EH (cell line): ENCODE results near the gene ALKBH4.
"Not testable (repeated sequence)": the region's sequence is repeated elsewhere in the genome, so short reads cannot be mapped to it uniquely, and the experiment has no call there.

ENCODE experiments used
- DNase-seq: peaks from one replicate; pipeline ENCODE4 v3.0.0-alpha.2; 2015; ENCODE audit warnings: low read depth

Gene ALKBH4

DNA sequence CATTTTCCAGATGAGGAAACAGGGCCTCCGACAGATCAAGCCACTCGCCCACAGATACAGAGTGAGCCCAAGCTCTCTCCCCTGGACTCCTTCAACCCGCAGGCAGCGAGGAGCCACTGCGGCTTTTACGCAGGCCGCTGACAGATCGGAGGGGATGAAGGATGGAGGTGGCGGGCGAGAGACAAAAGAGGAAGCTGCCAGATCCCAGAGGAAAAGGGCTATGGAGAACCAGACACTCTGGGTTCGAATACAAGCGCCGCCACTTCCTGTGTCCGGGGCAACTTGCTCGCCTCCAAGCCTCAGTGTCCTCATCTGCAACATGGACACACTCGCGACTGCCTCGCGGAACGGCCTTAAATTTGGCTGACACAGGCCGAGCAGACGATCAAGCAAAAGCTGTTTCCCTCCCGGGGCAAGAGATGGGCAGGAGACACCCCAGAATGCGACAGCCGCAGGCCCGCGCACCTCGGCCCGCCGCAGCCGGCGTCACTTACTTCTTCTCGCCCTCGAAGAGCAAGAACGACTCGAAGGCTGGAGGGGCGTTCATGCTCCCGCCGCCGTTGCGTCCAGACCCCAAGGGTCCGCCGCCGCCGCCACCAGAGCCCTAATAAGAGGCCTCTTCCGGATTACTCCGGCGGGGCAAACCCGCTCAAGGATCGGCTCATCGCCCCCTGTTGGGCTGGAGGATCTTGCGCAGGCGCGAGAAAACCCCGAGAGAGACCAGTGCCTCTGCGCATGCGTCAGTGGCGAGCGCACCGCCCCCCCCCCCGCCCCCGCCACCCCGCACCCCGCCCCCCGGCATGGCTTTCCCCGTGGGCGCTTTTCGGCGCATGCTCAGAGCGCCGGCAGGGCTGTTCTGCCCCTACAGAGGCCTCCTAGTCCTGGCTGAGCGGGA lies 13.9 kb upstream of the ALKBH4 start, which contains the start of gene POLR2J:
Gene POLR2J (minus strand): TSS at position 609 of the 895 bp plus-strand sequence. CDS start 62 bp downstream, at position 547.
- peak; percentile 57 for DNase-seq

DNA sequence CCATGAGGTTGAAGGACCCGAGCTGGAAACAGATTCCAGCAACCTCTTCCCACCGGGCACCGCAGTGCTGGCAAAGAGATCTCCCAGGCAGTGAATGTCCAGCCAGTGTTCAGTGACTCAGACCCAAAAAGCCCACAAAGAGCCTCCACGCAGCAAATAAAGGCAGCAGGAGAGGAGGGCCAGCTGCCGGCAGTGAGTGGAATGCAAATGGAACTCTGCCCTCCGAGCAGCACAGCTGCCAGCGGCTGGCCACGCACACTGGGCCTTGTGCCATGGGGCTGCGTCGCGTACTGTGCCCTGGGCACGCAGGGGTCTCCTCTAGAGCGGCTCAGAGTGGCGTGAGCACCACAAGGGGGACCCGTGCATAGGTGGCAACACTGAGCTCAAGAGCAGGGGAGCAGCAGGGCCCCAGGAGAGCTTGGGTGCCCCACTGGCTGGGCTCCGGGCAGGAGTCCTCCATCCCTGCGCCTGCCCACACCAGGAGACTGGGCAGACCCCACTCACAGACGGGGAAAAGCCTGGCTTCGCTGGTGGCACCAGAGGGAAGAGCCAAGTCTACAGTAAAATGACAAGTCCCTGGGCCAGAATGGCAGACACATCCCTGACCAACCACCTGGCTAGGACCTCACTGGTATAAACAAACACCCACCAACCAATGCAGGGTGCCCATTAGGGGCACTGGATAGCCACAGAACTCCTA lies 10.2 kb upstream of the ALKBH4 start:
- DNase-seq, result not testable (repeated sequence)

DNA sequence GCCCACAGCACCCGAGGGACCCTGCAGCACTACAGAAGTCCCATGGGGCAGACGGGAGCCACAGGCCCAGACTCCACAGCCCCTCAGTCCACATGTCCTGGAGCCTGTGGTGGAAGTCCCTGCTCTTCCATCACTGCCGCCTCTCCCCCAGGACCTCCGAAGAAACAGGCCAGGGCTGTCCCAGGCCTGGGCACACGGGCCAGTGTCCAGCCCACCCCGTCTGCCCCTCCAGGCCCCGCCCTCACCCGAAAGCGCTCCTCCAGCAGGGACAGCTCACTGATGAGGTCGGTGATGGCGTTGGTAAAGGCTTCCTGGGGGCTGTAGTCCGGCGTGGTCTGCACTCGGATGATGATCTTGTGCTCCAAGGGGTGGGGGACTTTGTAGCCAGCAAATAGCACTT lies 9.5 kb upstream of the ALKBH4 start:
- DNase-seq, result not testable (repeated sequence)

DNA sequence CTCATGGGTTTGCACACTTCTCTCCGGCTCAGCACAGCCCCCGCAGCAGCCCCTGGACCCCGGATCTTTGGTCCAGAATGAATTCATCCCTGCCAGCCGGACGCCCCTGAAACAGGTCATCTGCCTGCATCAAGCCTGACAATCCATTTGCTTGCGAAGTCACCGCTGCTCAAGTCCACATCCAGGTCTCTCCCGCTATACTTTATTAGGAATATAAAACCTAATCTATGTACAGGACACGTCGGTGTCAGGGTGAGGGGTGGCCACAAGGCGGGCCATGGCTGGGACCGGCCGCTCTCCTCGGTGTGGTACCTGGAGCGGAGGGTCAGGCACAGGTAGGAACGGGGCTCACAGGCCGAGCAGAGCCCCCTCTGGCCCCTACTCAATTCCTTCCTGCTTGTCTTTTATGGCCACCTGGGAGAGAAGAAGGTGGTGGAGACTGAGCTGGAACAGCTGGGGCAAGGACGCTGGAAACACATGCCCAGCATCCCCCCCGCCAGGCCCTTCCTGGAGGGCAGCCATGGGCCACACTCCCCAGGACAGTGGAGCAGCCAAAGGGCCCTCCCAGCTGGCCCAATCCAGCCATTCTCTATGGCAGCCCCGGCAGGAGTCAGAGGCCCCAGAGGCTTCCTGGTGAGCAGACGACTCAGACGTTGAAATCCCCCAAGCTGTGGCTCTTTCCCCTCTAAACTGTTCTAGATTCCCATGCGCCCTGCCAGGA lies 8.8 kb upstream of the ALKBH4 start:
- no peak for DNase-seq

DNA sequence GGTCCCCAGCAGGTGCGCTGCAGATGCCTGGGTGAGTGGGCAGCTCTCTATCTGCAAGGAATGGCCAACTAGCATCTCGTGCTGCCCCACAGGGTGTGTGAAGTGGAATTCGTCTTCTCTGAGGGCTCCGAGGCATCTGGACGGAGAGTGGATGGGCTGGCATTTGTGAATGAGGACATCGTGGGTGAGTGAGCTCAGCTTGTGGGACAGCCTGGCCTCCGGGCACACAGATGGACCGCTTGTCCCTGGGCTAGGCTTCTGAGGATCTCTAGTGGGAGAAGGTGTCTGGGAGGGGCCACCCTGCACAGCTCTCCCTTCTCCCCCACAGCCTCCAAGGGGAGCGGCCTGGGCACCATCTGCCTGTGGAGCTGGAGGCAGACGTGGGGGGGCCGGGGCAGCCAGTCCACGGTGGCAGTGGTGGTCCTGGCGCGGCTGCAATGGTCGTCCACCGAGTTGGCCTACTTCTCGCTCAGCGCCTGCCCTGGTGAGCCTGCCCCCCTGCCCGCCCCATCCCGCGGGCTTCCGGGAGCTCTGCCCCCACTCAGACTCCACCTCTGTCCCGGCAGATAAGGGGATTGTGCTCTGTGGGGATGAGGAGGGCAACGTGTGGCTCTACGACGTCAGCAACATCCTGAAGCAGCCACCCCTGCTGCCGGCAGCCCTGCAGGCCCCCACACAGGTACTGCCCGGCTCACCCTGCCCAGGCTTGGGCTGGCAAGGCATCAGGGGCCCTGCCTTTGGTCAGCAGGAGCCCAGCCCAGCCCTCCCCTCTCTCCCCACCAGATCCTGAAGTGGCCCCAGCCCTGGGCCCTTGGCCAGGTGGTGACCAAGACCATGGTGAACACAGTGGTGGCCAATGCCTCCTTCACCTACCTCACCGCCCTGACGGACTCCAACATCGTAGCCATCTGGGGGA lies 7.7 kb upstream of the ALKBH4 start:
- no peak for DNase-seq

DNA sequence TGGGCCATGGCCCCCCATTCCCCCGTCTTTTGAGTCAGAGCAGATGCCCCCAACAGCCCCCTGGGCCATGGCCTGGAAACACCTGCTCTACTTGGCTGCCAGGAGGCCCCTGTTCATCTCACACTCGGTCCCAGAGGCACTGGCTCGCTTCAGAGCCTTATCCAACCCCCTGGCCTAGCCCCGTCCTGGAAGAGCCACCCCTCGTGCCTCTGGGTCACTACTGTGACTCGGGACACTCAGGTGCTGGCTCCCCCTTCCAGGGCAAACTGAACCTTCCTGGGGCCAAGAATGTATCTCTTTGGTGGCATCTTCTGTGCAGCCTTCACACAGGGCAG lies 7.1 kb upstream of the ALKBH4 start:
- no peak for DNase-seq

DNA sequence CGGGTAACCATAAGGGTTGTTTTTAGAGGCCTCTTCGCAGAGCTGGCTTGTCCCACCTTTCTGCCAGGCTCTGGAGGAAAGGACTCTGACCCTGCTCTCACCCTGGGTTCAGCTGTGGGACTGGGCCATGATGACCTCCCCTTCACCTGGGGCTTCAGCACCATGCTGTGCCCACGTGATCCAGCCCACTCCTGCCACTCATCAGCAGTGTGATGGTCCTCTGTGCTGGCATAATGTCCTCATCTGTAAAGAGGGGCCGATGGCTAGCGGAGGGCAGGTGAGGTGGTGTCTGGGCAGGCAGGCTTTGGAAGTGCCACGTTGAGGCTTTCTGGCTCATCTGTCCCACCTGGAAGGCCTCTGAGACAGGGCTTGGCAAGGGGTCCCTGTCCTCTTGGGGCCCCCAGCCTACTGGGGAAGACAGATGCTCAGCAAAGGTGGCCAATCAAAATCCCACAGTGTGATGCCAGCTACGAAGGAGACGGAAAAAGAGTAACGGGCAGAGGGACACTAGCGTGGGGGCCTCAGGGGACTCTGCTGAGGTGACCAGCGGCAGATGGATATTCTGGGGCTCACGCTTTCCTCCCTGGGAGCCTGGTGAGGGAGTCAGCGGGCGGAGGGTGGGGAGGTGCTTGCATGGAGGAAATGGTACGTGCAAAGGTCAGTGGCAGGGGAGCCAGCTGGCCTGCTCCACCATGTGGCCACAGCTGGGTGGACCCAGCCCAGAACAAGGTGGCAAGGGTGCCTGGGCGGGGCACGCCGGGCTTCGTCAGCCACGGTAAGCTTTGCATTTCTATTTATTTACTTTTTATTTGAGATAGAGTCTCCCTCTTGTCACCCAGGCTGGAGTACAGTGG lies 5.5 kb upstream of the ALKBH4 start:
- DNase-seq, result no peak

DNA sequence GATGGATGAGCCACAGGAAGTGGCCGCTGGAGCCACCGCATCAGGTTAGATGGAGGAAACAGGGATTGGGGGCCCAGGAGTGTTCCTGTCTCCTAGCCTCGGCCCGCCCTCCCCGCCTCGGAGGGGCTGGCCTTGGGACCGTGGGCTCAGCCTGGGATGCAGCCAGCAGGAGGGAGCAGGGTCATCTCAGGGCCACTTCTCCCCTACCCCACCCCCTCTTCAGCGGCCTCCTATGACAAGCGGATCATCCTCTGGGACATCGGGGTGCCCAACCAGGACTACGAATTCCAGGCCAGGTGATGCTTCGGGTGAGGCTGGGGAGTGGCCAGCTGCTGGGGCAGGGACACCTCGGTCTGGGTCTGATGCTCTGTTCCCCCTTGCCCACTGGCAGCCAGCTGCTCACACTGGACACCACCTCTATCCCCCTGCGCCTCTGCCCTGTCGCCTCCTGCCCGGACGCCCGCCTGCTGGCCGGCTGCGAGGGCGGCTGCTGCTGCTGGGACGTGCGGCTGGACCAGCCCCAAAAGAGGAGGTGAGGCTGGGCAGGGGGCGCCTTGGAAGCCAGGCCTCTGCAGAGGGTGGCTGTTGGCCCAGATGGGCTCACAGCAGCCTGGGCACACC lies 4.8 kb upstream of the ALKBH4 start:
- no peak for DNase-seq

DNA sequence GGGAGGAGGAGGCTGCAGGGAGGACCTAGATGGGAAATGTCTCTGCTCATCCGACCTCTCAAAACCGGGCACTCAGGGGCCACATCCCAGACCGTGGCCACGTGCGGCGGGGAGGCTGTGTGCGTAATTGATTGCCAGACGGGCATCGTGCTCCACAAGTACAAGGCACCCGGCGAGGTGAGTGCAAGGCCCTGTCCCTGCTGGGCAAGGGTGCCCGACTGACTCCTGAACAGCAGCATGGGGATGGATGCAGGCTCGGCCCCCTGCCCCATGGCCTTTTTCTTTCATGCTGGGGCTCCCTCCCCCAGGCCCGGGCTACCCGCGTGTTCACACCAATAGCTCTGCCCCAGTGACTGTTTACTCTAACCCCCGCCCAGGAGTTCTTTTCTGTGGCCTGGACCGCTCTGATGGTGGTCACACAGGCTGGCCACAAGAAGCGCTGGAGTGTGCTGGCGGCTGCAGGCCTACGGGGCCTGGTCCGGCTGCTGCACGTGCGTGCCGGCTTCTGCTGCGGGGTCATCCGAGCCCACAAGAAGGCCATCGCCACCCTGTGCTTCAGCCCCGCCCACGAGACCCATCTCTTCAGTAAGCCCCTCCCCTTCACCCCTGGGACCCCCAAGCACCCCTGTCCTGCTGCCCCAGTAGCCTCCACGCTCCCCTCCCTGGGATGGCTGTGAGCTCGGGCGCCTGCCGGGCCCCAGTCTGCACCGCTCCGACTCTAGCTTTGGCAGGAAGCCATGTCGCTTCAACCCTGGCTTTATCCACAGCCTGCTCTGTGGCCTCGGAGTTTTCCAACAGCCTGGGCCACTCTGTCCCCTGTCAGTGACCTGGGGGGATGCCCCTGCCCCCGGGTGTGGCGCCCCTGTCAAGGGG lies 4.1 kb upstream of the ALKBH4 start:
- DNase-seq, result no peak

DNA sequence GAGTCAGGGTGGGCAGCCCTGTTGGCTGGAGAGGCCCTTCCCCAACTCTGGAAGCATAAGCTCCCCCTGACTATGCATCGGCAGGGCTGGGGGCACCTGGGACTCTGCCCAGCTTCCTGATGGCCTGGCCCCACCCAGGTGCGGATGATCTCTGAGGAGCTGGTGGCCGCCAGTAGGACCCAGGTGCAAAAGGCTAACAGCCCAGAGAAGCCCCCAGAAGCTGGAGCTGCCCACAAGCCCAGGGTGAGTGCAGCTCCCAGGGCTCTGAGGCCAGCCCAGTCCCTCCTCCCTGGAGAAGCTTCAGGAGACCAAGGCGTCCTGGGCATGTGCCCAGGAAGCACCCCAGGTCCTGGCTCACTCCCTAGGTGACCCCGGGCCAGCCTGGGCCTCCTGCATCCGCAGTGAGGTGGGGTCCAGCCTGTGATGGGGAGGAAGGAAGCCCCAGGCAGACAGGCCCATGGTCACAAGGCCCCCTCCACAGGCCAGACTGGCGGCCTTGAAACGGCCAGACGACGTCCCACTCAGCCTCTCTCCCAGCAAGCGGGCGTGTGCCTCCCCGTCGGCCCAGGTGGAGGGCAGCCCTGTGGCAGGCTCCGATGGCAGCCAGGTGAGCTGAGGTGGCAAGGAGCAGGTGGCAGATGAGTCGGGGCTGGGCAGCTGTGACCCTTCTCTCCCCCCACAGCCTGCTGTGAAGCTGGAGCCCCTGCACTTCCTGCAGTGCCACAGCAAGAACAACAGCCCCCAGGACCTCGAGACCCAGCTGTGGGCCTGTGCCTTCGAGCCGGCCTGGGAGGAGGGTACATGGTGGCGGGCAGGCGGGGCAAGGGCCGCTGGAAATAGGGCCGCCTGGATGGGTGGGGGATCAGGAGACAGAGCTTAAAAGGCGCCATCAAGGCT lies 3.2 kb upstream of the ALKBH4 start:
- DNase-seq, result no peak

DNA sequence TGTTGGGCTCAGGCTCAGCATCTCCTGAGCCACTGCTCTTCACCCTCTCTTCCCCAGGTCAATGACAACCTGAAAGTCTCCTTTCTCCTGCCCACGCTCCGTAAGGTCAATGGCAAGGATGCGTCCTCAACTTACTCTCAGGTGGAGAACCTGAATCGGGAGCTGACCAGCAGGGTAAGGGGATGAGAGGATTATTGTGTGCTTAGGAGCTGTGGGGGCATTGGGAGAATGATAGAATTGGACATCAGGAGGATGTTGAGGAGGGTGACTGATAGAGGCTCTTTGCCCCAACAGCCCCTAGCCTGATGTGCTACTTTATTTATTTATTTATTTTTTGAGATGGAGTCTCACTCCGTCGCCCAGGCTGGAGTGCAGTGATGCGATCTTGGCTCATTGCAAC lies 1.4 kb upstream of the ALKBH4 start:
- no peak for DNase-seq

DNA sequence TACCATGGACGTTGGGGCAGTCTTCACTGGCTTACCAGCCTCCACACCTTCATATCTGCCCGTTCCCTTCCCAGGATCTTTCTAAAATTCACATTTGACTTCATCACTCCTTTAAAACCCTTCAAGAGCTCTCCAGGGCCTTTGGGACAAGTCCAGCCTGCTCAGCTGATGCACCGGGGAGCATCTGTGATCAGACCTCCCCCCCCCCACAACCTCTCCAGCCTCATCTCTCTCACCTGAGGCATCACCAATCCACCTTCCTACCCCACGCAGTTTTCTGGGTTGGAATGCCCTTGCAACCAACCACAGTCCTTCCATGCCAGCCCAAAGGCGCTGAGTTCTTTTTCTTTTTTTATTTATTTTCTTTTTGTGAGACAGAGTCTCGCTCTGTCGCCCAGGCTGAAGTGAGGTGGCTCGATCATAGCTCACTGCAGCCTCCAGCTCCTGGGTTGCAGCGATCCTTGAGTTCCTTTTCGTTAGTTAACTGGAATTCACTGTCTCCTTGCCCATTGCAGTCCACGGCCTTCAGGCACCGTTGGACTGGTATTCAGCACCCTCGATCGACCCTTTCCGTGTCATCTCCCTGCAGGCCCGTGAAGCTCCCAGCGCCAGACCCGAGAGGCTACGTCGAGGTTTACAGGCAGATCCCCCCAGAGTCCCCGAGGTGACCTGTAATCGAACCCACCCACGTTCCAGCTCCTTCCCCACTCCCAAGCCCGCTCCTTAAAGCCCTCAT lies 654 bp downstream of the ALKBH4 start:
- peak; percentile 44 for DNase-seq

DNA sequence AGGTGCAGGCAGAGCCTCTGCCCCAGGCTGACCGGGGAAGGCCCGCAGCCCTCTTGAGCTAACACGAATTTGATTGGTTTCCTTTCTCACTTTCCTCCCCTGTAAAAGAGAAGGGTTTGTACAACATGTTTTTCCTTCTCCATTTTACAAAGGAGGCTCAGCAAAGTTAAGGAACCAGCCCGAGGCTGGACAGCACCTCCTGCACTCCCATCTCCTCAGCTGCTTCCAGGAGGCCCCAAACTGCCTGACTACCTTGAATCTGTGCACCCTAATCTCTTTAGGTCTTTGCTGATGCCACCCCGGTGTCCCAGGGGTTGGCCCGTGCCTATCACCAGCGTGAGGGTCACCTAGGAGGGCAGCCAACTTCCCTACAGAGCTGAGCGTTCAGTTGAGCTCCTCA lies 4.2 kb downstream of the ALKBH4 start:
- DNase-seq, result no peak

DNA sequence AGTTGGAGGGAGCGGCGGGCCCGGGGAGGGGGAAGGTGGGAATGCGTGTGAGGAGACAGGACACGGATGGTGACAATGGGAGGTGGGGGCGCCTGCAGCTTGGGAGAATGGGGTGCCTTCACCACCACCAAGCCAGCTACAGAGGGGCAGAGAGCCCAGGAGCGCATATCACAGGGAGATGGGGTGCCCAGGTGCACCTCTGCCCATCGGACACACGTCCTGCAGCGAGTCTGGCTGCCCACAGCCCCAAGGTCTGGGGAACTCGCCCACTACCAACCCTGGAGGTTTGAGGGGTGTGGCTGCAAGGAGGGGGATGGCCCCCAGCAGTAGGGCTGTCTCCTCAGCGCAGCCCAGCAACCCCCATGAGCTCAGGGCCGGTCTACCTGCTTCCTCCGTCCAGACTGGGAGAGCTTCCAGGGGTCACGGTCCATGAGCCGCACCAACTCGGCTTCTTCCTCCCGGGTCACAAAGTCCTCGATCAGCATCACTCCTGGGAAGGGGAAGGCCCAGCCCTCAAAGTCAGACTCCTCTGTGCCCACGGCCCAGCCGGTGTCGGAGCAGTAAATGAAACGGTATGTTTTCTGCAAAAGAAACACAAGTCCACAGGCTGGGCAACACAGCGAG lies 5.3 kb downstream of the ALKBH4 start:
- DNase-seq, result no peak

DNA sequence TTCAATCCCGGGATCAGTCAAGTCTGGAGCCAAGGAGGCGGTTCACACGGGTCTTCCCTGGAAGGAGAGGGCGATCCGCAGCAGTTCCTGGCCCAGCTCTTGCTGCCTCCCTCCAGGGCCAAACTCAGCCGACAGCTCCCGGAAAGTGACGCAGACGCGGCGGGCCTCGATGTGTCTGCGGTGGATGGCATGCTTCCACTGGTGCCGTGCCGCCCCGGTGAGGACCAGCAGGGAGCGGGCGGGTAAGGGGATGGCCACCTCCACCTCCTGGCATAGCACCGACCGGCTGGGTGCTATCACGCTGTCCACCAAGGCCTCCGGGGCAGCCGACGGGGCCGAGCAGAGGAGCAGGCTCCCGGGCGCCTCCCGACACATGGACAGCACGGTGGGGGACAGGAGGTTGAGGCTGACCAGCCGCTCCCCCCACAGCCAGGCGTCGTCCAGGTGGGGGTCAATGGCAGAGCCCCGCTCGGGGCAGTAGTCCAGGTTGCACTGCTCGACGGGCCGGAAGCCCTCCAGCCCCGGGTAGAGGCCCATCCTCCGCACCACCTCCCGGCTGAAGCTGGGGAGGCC lies 7.2 kb downstream of the ALKBH4 start:
- DNase-seq, result no peak

DNA sequence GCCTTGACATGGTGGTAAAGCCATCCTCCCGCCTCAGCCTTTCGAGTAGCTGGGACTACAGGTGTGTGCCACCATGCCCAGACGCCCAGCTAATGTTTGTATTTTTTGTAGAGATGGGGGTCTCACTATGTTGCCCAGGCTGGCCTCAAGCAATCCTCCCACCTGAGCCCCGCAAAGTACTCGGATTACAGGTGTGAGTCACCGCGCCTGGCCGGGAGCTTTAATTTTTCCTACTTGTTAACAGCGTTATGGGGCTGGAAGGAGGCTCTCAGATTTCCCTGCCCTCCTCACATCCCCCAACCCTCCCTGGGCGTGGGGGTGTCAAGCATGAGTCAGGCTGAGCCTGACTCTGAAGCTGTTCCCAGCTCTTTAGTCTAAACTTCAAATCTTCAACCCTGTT lies 8.3 kb downstream of the ALKBH4 start:
- peak; percentile 52 for DNase-seq

DNA sequence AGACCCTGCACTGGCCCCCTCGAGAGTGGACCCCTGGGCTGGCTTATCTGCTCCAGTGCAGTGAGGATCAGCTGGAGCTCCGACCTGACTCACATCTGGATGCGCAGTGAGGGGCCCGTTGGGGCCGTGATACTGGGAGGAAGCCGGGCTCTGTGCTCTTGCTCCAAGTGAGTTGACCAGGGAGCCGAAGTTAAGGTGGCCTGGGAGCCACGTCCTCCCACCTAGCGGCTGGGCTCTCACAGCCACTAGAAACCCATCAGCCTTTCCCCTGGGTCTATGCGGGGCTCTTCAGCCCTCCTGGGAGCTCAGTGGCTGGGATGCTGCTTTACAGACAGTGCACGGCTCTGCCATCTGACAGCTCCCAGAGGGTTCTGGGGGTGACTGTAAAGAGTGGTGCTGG lies 9.1 kb downstream of the ALKBH4 start:
- no peak for DNase-seq
